HG02798 (cell line): ENCODE measurements around the gene VWC2L.
A peak's percentile ranks its signal among the peaks of the same experiment; 100 is the strongest.

Source experiments
- ATAC-seq: cut with Tn5 transposase; IDR thresholded peaks from one replicate; pipeline ENCODE4 v1.9.1; 2021; ENCODE audit warnings: mild to moderate bottlenecking; ENCODE audit not compliant: unreplicated experiment, poor library complexity

Gene VWC2L

DNA sequence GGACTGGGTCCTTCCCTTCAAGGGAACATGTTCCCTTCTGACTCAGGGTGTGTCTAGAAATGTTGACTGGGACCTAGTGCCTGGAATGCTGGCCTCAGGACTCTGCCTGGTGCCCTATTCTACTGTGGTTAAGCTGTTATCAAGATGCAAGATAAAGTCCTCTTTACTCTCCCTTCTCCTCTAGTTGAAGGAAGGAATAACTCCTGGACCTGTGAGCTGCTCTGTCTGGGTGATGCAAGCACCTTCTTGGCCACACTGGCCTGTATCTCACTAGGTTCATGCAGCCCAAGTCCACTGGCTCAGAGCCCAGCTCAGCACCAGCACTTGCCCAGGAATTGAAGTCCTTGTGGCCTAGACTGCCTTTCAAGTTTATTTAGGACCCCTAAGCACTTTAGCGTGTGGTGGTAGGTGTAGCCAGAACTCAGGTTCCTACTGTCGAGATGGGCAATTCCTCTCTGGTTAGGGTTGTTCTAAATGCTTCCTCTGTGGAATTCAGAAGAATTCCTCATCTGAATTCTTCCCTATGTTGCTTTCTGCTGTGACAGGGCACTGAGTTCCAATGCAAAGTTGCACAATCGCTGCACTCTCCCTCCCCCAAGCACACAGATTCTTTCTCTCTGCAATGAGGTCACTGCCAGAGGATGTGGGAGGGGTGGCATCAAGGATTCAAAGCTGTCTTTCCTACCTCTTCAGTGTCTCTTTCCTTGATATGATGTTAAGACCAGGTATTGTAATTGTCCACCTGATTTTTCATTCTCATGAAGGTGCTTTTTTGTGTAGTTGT is 54.7 kb downstream of the VWC2L start:
- ATAC-seq, result no peak

- no peak for ATAC-seq
These were observed 58.9 kb downstream of the VWC2L start for GRCh38 chr2:214469728-214470127.

DNA sequence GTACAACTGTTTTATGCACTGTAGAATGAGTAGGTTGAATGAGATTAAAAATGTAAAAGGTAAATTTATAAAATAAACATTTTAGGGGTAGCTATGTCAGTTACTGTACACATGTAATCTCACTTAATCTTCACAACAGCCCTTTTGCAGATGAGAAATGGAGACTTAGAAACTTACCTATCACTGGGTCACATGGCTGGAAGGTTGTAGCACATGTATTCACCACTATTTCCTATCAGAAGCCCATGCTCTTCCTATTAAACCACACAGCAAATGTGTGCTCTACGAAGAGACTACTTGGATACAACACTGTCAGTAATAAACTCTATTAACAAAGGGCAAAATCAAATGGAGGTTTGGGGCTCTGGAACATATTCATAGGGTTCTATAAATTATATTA is 60.5 kb downstream of the VWC2L start:
- no peak for ATAC-seq

DNA sequence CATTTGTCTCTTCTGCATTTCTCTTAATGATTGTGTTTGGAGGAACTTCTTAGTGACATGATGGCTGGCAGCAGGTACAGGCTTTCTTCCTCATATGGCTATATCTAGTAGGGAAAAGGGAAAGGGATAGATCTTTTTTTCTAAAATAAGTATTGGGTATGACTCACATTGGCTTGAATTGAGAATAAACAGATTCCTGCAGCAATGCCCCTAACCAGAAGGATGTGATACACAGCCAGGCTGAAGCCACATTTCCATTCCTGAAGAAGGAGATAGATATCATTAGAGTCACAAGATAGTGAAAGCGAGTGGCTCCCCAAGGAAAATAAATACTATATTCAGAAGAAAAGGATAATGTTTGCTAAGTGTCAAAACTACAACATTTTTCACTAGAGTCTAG is 61.1 kb downstream of the VWC2L start:
- ATAC-seq, result no peak

DNA sequence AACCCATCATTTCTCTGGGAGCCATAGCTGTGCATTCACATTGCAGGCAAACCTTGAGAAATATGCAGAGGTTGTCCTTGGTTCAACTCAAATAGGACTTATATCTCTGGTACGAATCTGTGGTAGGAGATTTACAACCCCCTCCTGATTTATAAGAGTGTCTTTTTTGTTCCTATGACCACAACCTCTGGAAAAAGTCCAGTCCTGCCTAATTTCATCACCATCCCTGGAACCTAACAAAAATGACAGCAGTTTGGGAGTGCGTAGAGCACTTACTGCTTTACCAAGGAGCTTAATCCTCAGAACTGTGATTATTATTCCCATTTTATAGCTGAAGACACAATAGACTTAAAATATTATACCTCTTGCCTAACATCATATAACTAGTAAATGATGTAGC is 66.5 kb downstream of the VWC2L start:
- ATAC-seq, result no peak

- no peak for ATAC-seq
These were observed 70.3 kb downstream of the VWC2L start for GRCh38 chr2:214481204-214481603.

GRCh38 chr2:214482728-214483127 is 71.9 kb downstream of the VWC2L start:
- no peak for ATAC-seq

DNA sequence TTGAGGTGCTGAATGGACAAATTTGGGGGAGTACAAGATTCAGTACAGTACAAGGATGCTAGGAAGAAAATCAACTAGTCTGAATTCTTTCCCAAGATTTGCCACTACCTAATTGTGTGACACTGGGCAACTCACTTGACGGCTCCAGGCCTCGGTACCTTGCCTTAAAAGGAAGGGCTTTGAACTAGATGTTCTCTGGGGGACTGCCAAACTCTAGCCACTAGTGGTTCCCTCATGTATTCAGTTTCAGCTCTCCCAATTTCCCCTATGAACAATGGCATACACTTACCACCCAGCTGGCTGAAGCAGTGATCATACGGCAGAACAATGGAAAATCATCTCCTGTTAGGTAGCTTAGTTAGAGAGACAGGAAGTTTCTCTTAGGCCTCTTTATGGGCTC is 73.4 kb downstream of the VWC2L start:
- ATAC-seq, result no peak

GRCh38 chr2:214484701-214485100 is 73.8 kb downstream of the VWC2L start:
- no peak for ATAC-seq

DNA sequence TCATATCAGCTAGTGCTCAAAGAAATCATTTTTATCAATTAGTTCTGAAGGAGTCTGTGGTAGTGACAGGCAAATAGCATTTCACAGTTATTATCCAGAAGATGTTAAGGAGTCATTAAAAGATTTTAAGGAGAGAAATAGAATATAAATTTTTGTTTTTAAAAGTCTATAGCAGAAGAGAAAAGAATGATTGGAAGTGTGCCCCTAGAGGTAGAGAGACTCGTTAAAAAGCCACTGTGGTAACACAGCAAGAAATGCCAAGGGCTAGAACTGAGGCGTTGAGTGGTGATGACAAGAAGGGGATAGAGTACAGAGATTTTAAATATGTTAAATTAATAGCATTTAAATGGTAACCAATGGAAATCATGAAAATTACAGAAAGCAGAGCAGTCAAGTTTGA is 78.3 kb downstream of the VWC2L start:
- ATAC-seq, result no peak

DNA sequence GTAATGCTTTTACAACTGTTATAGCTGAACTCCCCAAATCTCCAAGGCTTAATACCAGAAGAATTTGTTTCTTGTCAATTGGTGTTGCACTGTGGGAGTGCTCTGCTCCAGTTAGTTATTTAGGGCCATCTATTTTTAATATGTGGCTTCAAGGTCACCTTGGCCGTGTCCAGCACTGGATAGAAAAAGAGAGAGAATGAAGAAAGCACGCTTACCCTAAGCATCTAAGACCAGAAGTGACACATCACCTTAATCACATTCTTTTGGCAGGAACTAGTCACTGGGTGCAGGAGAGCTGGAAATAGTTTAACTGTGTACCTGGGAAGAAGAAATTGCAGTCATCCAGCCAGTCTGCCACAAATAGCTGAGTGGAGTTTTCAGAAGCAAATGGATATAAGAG is 78.8 kb downstream of the VWC2L start:
- ATAC-seq, result no peak

GRCh38 chr2:214492152-214492551 is 81.3 kb downstream of the VWC2L start:
- ATAC-seq, result no peak

GRCh38 chr2:214492608-214493007 is 81.8 kb downstream of the VWC2L start:
- no peak for ATAC-seq

DNA sequence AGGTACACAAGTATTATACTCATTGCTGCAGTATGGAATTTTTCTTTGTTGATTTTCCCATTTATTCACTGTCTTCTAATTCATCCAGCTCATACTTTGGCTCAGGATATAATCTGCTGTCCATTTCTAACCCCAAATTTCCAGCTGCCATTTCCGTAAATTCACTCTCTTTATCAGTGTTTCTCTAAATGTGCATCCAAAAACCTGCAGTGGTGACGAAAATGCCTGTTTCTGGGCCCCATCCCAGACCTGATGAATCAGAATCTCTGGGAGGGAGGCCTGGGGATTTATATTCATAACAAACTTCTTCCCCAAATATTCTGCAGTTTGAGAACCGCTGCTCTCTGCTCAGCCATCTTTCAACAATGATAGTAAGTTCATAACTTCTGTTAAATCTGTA is 86.6 kb downstream of the VWC2L start:
- ATAC-seq, result no peak

DNA sequence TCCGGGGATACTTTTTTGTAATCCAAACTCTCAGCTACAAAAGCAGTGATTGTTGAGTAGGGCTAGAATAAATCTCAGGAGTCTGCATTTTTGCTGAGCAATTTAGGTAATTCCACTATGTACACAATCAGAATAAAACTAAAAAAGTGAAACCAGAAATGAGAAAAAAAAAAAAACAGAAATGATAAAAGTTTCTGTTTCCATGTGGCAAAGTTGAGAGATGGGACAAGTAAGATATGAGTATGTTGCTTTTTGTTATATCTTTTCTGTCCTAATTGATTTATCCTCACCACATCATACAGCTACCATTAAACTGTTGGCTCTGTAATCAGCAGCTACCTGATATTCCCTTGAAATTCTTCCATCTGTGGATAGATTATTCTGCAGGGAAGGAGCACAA is 92.7 kb downstream of the VWC2L start:
- ATAC-seq, result no peak

DNA sequence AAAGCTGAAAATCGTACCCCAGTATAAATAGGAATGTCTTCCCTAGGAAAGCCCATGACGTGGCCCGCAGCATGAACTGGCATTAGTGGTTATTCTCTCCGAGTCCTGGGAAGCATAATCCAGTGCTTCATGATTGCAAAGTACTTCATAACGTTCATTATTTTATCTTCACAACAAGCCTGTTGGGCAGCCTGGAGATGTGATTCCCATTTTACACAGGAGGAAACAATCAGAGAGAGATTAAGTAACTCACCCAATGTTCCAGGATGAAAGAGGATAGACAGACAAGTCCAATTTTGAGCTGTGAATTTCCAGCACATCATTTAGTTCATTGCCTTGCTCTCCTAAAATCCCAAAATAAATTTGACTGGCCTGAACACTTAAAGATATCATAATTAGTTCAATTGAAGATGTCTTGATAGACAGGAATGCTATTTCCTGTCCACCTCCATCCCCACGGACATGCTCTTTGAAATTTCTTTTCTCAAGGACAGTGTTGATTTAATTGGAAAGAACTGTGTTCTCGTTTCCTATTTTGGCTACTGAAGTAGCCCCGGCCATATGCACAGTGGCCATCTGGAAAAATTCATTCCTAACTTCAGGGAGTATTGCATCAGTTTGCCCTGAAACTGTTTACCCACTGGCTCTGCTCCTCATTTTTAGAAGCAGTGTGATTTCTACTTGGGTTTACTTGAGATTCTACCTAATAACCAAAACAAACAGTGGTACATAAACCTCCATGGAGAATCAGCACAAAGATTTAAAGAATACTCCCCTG is 93.9 kb downstream of the VWC2L start:
- ATAC-seq, result no peak

DNA sequence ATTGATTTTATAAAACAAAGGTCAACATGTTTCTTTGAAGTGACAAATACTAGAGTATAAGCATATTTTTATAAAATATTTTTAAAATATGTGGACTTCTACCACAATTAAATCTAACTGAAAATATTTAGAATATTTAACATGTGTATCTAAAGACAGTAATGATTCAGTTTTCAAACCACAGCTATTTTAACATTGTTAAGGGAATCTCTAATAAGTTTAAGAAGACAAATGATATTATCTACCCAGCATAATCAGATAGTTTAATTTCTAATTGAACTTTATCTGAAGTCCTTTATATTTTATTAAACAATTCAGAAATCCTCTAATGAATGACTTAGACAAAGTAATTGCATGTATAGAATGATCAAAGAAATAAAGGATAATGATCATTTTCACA is 96.2 kb downstream of the VWC2L start:
- no peak for ATAC-seq

DNA sequence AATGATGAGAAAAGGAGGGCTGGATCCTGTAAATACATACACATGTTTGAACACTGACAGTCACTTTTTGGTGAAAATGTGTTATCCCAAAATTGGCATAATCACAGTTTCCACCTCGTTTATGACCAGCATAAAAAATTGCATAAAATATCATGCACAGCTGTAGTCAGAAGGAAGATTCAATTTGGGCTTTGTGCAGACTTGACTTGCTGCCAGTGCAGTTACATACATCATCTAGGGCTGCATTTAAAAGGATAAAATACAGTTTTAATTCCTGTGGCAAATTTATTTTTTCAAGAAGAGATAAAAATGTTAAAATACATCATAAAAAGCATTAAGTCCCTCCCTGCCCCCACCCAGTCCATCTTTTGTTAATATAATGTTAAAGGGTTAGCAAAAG is 103.8 kb downstream of the VWC2L start:
- ATAC-seq, result no peak

DNA sequence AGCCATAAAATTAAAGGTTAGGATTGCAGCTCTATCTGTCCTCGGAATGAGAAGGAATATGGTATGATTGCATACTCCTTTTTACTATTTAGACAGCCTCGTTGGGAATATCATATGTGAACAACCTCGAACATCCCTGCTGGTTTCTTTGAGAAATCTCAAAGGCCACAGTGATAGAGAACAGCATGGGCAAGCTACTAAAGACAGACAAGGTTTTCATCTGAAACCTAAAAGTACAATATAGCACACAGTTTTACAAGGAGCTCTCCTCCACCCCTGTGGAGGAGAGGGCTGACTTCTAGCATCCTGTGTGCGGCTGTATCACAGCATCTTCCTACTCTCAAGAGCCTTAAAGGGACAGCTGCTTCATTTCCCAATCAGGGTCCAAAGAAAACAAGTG is 104.3 kb downstream of the VWC2L start:
- ATAC-seq, result no peak

- ATAC-seq, result peak; percentile 56
These were observed 108.5 kb downstream of the VWC2L start for GRCh38 chr2:214519258-214519818.

GRCh38 chr2:214529021-214529420 is 118.2 kb downstream of the VWC2L start:
- no peak for ATAC-seq

GRCh38 chr2:214529514-214529913 is 118.7 kb downstream of the VWC2L start:
- no peak for ATAC-seq
